Activated CD8-positive, alpha-beta memory T cell treated with anti-CD3 and anti-CD28 coated beads for 36 hours (primary cell): ENCODE data around the gene USE1. TPM values are rescaled to one million over a fixed set of nuclear protein-coding genes. Genes with fewer than 3 reads are reported as not detected.

Experiments used
- CTCF ChIA-PET: fragments of 350-600 bp; sonication (Branson Sonifier 250); formaldehyde crosslinking; loops from one replicate; lab custom pipeline; 2021; ENCODE audit warnings: antibody characterized with exemption; lab: Charles Lee
- POLR2A ChIA-PET: fragments of 350-600 bp; sonication (Branson Sonifier 250); formaldehyde crosslinking; loops from one replicate; lab custom pipeline; 2021; ENCODE audit warnings: antibody characterized with exemption; lab: Charles Lee
- total RNA-seq, 2 experiments: library from RNA; stranded (reverse); gene quantifications; one replicate each; pipeline ENCODE4 v1.2.3, GENCODE V29; 2021

Gene USE1
- total RNA-seq, 2 experiments from 2014 or later = 25.7 to 26.4 TPM

GRCh38 chr19:17197666-17198065 is 17.5 kb upstream of the USE1 start:
- ChIA-PET CTCF (no interaction called here), POLR2A (no interaction called here)

- ChIA-PET POLR2A (no interaction called here), CTCF (no interaction called here)
Observed at GRCh38 chr19:17200408-17201079, 14.6 kb upstream of the USE1 start.

GRCh38 chr19:17202249-17202648 is 12.9 kb upstream of the USE1 start:
- CTCF ChIA-PET = no interaction called here
- POLR2A ChIA-PET = no interaction called here

- ChIA-PET POLR2A (no interaction called here), CTCF (no interaction called here)
Observed at GRCh38 chr19:17202713-17203112, 12.4 kb upstream of the USE1 start.

GRCh38 chr19:17205237-17206140 is 9.7 kb upstream of the USE1 start:
- ChIA-PET CTCF (interaction anchor here (0.6 to 1.9 kb wide), 4 partner anchors 9 to 107 kb away, joined by 4 to 7 read pairs (median 6); partner anchors contain the start of genes USE1 and USHBP1), POLR2A (no interaction called here)

GRCh38 chr19:17206736-17207581 is 8.2 kb upstream of the USE1 start:
- CTCF ChIA-PET = interaction anchor here (1.8 kb wide), 1 partner anchor 58 kb away, joined by 7 read pairs; the partner anchor contains the start of gene USHBP1
- POLR2A ChIA-PET = no interaction called here

- ChIA-PET POLR2A (no interaction called here), CTCF (interaction anchor here (0.6 to 1.3 kb wide), 2 partner anchors 74 to 235 kb away, joined by 4 to 7 read pairs; no protein-coding TSS in a partner anchor)
Observed at GRCh38 chr19:17209126-17210036, 5.8 kb upstream of the USE1 start.

GRCh38 chr19:17210296-17210695 is 4.9 kb upstream of the USE1 start:
- CTCF ChIA-PET = interaction anchor here (0.7 kb wide), 1 partner anchor 38 kb away, joined by 3 read pairs; no protein-coding TSS in a partner anchor
- POLR2A ChIA-PET = no interaction called here

- ChIA-PET POLR2A (no interaction called here), CTCF (no interaction called here)
Observed at GRCh38 chr19:17211547-17212446, 3.4 kb upstream of the USE1 start.

GRCh38 chr19:17213334-17213733 is 1.8 kb upstream of the USE1 start:
- ChIA-PET CTCF (interaction anchor here (0.7 to 1.2 kb wide), 2 partner anchors 69 to 717 kb away, joined by 3 read pairs; partner anchors contain the start of genes C19orf44 and CALR3), POLR2A (no interaction called here)

- ChIA-PET CTCF (interaction anchor here (1.1 to 2.4 kb wide), 6 partner anchors 9 to 147 kb away, joined by 3 to 9 read pairs (median 3); partner anchors contain the start of gene OCEL1), POLR2A (interaction anchor here (1.1 to 2.3 kb wide), 7 partner anchors 12 to 205 kb away, joined by 3 to 13 read pairs (median 5); partner anchors contain the start of gene OCEL1)
Observed at GRCh38 chr19:17214508-17215126, 540 bp upstream of the USE1 start.

- POLR2A ChIA-PET = interaction anchor here (1.2 to 2.3 kb wide), 4 partner anchors 19 to 203 kb away, joined by 3 to 13 read pairs (median 4); no protein-coding TSS in a partner anchor
- CTCF ChIA-PET = interaction anchor here (0.6 to 2.4 kb wide), 8 partner anchors 8 to 1878 kb away, joined by 3 to 9 read pairs (median 3); partner anchors contain the start of gene OCEL1
Observed at GRCh38 chr19:17216058-17216670, 1.0 kb downstream of the USE1 start.

- ChIA-PET CTCF (no interaction called here), POLR2A (no interaction called here)
Observed at GRCh38 chr19:17219286-17219685, 4.1 kb downstream of the USE1 start.

GRCh38 chr19:17220207-17220758 is 5.1 kb downstream of the USE1 start:
- CTCF ChIA-PET = interaction anchor here (0.6 kb wide), 1 partner anchor 14 kb away, joined by 3 read pairs; no protein-coding TSS in a partner anchor
- POLR2A ChIA-PET = interaction anchor here (1.0 kb wide), 1 partner anchor 15 kb away, joined by 3 read pairs; no protein-coding TSS in a partner anchor

- CTCF ChIA-PET = interaction anchor here (0.7 to 2.7 kb wide), 3 partner anchors 10 to 48 kb away, joined by 3 to 13 read pairs (median 9); partner anchors contain the start of gene USE1
- POLR2A ChIA-PET = interaction anchor here (1.5 to 1.7 kb wide), 2 partner anchors 7 to 100 kb away, joined by 4 to 5 read pairs; no protein-coding TSS in a partner anchor
Observed at GRCh38 chr19:17225053-17225452, 9.9 kb downstream of the USE1 start.
